Coronary artery (tissue), 2 donors: ENCODE data around the gene TMCO4.

Experiments used
- DNase-seq: peaks from one replicate; pipeline ENCODE4 v3.0.0-alpha.2; 2017; ENCODE audit warnings: low spot score
- H3K27ac ChIP-seq, 2 donors: fragments of 200-600 bp; sonication (generic); one replicate each; pipeline ENCODE4 v1.5.1; 2016 to 2019
- H3K4me3 ChIP-seq: fragments of 200-600 bp; sonication (generic); 2 replicates; pipeline ENCODE4 v1.5.1; 2016; ENCODE audit warnings: mild to moderate bottlenecking, moderate library complexity
- TF ChIP-seq, protein P1 (sequence below): fragments of 200-600 bp; sonication (generic); IDR thresholded peaks from one replicate; pipeline ENCODE4 v1.5.1; 2019; ENCODE audit warnings: antibody characterized with exemption

TMCO4 gene

DNA sequence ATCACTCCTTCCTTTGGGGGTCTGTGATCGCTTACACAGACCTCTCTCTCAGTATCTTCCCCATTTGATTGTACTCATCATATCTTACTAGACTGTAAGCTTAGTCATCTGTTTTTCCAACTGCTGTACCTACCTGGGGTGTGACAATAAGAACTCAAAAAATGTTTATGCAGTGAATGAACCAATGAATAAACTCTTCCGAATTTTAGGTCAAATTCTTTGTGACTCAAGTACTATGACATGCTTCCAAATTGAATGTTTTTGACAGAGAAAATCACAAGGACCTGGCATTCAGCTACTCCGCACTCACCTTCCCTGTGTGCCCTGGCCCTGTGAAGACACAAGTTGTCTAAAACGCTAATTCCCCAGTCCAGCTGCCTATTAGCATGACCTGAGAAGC is 42.1 kb downstream of the TMCO4 start:
- DNase-seq: no peak
- Histone ChIP-seq H3K4me3 (no peak overlapping the region), H3K27ac (no peak overlapping the region)
- TF ChIP-seq, protein P1, sequence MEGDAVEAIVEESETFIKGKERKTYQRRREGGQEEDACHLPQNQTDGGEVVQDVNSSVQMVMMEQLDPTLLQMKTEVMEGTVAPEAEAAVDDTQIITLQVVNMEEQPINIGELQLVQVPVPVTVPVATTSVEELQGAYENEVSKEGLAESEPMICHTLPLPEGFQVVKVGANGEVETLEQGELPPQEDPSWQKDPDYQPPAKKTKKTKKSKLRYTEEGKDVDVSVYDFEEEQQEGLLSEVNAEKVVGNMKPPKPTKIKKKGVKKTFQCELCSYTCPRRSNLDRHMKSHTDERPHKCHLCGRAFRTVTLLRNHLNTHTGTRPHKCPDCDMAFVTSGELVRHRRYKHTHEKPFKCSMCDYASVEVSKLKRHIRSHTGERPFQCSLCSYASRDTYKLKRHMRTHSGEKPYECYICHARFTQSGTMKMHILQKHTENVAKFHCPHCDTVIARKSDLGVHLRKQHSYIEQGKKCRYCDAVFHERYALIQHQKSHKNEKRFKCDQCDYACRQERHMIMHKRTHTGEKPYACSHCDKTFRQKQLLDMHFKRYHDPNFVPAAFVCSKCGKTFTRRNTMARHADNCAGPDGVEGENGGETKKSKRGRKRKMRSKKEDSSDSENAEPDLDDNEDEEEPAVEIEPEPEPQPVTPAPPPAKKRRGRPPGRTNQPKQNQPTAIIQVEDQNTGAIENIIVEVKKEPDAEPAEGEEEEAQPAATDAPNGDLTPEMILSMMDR: no peak

DNA sequence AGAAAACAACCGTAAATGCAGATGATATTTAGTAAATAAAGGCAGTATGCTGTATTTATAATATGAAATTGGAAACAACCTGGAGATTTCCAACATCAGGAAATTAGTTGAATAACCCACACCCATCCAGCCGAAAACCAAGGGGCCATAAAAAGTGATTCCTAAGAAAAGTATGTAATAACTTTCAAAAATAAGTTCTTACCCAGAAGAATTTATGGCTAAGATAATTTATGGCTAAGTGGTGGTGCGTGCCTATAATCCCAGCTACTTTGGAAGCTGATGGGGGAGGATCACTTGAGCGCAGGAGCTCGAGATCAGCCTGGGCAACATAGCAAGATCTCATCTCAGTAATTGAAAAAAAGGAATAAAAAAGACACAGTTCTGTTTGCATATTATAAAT is 43.2 kb downstream of the TMCO4 start:
- Histone ChIP-seq H3K4me3 (no peak overlapping the region), H3K27ac (no peak overlapping the region)
- TF ChIP-seq, protein P1: no peak
- no peak for DNase-seq

DNA sequence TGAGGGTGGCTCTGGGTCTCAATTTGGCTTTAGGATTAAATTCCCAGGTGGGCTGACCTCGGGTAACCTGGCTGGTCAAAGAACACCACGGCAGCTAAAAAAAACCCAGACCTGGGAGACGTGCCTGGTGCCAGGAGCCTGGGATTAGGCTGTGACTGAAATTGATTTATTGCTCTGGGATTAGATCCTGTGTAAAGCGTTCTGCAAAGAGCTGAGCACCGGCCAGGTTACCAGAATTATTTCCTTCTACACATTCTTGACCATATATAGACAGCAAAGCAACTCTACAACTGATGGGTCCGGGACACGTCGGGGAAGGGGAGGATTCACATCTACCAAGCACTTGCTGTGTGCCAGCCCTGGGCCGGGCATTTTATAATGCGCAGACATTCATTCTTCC is 45.2 kb downstream of the TMCO4 start:
- no peak overlapping the region for H3K27ac ChIP-seq

DNA sequence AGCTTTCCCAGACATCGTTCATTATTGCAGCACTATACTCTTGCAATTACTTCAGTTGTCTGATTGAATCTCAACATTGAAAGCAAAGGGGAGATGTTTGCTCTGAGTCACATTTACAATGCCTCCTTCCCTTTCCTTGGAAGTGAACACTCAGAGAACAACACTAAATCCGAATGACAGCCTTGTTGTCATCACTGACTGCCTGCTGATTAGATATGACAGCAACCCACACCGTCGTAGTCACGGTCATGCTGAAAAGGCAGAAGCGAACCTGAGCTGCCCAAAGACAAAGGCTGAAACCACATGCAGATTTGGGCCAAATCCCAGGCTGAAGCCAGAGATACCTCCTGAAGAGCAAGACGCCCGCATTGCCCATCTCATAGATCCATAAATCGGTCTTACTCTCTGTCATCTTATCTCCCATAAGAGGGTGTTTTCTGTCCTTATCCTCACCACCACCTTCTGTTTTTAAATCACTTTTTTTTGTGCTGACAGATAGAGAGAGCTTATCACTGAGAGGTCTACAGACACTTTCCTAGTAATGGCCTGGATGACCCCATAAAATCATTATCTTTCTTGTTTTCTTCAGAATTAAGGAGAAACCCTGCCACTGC is 47.5 kb downstream of the TMCO4 start:
- Histone ChIP-seq H3K4me3 (no peak overlapping the region), H3K27ac (no peak overlapping the region)
- no peak for DNase-seq
- TF ChIP-seq, protein P1: no peak

More for the DNA sequence above, 45.2 kb downstream of the TMCO4 start:
- DNase-seq: no peak
- TF ChIP-seq, protein P1: no peak
- no peak overlapping the region for H3K4me3 ChIP-seq

DNA sequence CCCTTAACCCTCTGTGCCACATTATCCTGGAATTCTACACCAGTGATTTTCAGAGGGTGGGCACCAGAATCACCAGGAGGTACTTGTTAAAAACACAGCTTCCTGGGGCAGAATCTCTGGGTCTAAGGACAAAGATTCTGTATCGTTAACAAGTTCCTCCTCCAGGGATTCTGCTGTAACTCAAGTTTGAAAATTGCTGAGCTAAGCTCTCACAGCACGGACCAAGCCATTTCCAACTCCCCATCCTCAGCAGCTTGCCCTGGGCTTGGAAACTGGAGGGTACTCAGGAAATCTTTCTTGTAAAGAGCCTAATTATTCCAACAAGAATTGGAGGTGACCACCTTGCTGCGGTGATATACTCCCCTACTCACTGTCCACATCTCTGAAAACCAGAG is 48.8 kb downstream of the TMCO4 start:
- Histone ChIP-seq H3K4me3 (no peak overlapping the region), H3K27ac (no peak overlapping the region)
- no peak for DNase-seq
- TF ChIP-seq, protein P1: no peak

DNA sequence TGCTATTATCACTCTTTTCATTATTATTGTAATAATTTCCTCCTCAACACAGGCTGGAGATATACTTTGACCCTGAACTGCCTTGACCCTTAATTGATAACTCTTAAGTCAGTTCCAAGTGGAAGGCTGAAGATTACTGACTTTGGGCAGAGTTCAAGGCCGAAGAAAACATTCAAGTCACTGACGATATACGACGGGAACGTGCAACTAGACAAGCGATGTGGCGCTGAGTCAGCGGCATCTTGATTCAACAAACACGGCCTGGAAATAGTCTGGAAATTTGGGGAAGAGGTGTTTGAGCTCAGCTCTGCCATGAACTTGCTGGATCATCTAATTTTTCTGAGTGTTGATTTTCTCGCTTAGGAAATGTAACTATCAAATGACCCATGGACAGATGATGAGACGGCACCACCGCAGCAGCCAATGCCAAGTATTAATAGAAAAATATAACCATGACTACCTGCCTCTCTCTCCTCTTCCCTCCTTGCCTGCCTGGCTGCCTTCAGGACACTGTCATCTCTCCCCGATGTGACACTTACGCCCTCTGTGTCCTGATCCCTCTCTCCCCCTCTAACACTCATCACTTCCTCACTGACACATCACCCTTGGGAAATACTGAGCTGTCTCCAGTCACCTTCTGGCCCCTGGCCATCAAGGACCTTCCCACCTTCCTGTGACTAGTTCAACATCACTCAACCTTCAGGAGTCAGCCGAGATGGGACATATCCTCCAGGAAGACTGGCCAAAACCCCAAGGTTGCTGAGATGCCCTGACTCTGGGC is 49.4 kb downstream of the TMCO4 start:
- Histone ChIP-seq H3K27ac (no peak overlapping the region), H3K4me3 (no peak overlapping the region)
- no peak for DNase-seq
- TF ChIP-seq, protein P1: no peak

DNA sequence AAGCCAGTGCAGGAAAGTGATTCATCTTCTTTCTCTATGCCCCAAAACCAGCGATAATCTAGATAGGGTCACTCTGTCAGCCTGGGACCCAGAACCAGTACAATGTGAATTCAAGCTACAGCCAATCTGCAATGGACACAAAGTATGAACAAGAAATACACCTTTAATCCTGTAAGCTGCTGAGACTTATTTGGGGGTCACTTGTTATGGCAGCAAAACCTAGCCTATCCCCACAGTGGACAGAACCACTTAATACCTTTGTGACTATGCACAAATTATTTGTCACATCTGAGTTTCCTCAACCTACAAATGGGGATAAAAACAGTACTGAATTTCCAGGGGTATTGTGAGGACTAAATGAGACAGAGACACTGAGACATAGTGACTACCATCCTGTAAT is 50.0 kb downstream of the TMCO4 start:
- no peak for DNase-seq
- TF ChIP-seq, protein P1: no peak
- Histone ChIP-seq H3K4me3 (no peak overlapping the region), H3K27ac (no peak overlapping the region)
